CD8-positive, alpha-beta memory T cell (primary cell): ENCODE data around the gene AKR1A1. TPM values are rescaled to one million over a fixed set of nuclear protein-coding genes. Genes with fewer than 3 reads are reported as not detected.

Experiments used
- CTCF ChIA-PET: fragments of 350-600 bp; sonication (Branson Sonifier 250); formaldehyde crosslinking; loops from one replicate; lab custom pipeline; 2021; ENCODE audit warnings: antibody characterized with exemption; lab: Charles Lee
- POLR2A ChIA-PET: fragments of 350-600 bp; sonication (Branson Sonifier 250); formaldehyde crosslinking; loops from one replicate; lab custom pipeline; 2021; ENCODE audit warnings: antibody characterized with exemption; lab: Charles Lee
- DNase-seq, 5 donors: peaks; one replicate each; pipeline versions ENCODE4 v3.0.0 to v3.0.0-alpha.2; 2020 to 2022; ENCODE audit warnings: mixed read lengths in 1 of 5
- H3K27ac ChIP-seq: one replicate; pipeline ENCODE4 v1.7.0; 2013; ENCODE audit warnings: low read depth, mild to moderate bottlenecking, low read length, moderate library complexity
- H3K27me3 ChIP-seq: 2 replicates; pipeline ENCODE4 v1.7.0; 2013; ENCODE audit warnings: low read length, mild to moderate bottlenecking; ENCODE audit not compliant: insufficient read depth, poor library complexity, severe bottlenecking
- H3K36me3 ChIP-seq: 2 replicates; pipeline ENCODE4 v1.7.0; 2013; ENCODE audit warnings: mild to moderate bottlenecking, low read length, moderate library complexity; ENCODE audit not compliant: insufficient read depth
- H3K4me1 ChIP-seq: 2 replicates; pipeline ENCODE4 v1.7.0; 2013; ENCODE audit warnings: mild to moderate bottlenecking, low read length, moderate library complexity; ENCODE audit not compliant: insufficient read depth
- H3K4me3 ChIP-seq: 2 replicates; pipeline ENCODE4 v1.7.0; 2013; ENCODE audit warnings: mild to moderate bottlenecking, low read length
- H3K9me3 ChIP-seq: 2 replicates; pipeline ENCODE4 v1.7.0; 2013; ENCODE audit warnings: mild to moderate bottlenecking, low read length
- H3K27ac Mint-ChIP-seq, 8 donors: one replicate each; pipeline ENCODE4 v1.8.0; 2020 to 2021; ENCODE audit warnings: mixed read lengths in 8 of 8, mild to moderate bottlenecking in 6 of 8, inconsistent platforms in 3 of 8, moderate library complexity in 3 of 8
- H3K27me3 Mint-ChIP-seq, 2 donors: one replicate each; pipeline ENCODE4 v1.8.0; 2020 to 2021; ENCODE audit warnings: mixed read lengths in 2 of 2, mild to moderate bottlenecking in 1 of 2, moderate library complexity in 1 of 2
- H3K36me3 Mint-ChIP-seq, 3 donors: one replicate each; pipeline ENCODE4 v1.8.0; 2020 to 2021; ENCODE audit warnings: mixed read lengths in 3 of 3, inconsistent platforms in 1 of 3, mild to moderate bottlenecking in 1 of 3
- H3K4me1 Mint-ChIP-seq, 3 donors: one replicate each; pipeline ENCODE4 v1.8.0; 2020 to 2021; ENCODE audit warnings: mixed read lengths in 3 of 3, inconsistent platforms in 1 of 3, mild to moderate bottlenecking in 1 of 3
- H3K4me3 Mint-ChIP-seq, 7 donors: one replicate each; pipeline ENCODE4 v1.8.0; 2020 to 2021; ENCODE audit warnings: mixed read lengths in 7 of 7, mild to moderate bottlenecking in 6 of 7, moderate library complexity in 4 of 7, inconsistent platforms in 2 of 7
- H3K9me3 Mint-ChIP-seq, 5 donors: one replicate each; pipeline ENCODE4 v1.8.0; 2020 to 2022; ENCODE audit warnings: mixed read lengths in 5 of 5, mild to moderate bottlenecking in 3 of 5, moderate library complexity in 2 of 5, inconsistent platforms in 1 of 5
- polyA plus RNA-seq: library from polyadenylated mRNA; unstranded; fragments of 300-500 nt; fragmentation: Illumina TruSeq; gene quantifications from one replicate; pipeline ENCODE4 v1.2.3, GENCODE V29; 2021
- total RNA-seq, 2 experiments: library from RNA; stranded (reverse); gene quantifications; one replicate each; pipeline ENCODE4 v1.2.3, GENCODE V29; 2021

The AKR1A1 gene
- total and polyA plus RNA-seq, 3 experiments from 2014 or later = 98.3 to 217 (median 204) TPM

DNA sequence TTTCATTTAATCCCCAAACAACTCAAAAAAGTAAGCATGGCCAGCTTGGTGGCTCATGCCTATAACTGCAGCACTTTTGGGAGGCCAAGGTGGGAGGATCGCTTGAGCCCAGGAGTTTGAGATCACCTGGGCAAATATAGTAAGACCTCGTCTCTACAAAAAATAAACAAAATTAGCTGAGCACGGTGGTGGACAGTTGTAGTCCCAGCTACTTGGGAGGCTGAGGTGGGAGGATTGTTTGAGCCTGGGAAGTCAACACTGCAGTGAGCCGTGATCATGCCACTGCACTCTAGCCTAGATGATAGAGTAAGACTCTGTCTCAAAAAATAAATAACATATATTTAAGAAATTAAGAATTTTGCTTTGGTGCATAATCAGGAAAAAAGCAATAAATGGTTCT lies 6.1 kb upstream of the AKR1A1 start:
- Histone ChIP-seq H3K27me3 (no peaks in the 10 kb centered on the region), H3K9me3 (no peaks in the 10 kb centered on the region), H3K27ac (no peak overlapping the region), H3K4me3 (no peak overlapping the region), H3K36me3 (no peaks in the 10 kb centered on the region), H3K4me1 (peaks cover 12% of the 10 kb centered on the region)
- ChIA-PET CTCF (interaction anchor here (1.1 to 1.3 kb wide), 5 partner anchors 10 to 185 kb away, joined by 3 to 4 read pairs (median 3); partner anchors contain the start of gene PRDX1), POLR2A (no interaction called here)
- H3K4me3 Mint-ChIP-seq = no peak overlapping the region
- no peaks in the 10 kb centered on the region for H3K9me3 Mint-ChIP-seq
- DNase-seq = no peak
- no peaks in the 10 kb centered on the region for H3K36me3 Mint-ChIP-seq
- H3K4me1 Mint-ChIP-seq = peaks cover 25 to 30% (median 27%) of the 10 kb centered on the region in 3 donors
- H3K27ac Mint-ChIP-seq = peak overlapping the region in 6 of 8 donors; percentile 50 to 95 (median 90)
- H3K27me3 Mint-ChIP-seq = peaks cover 0 to 1% of the 10 kb centered on the region in 2 donors

DNA sequence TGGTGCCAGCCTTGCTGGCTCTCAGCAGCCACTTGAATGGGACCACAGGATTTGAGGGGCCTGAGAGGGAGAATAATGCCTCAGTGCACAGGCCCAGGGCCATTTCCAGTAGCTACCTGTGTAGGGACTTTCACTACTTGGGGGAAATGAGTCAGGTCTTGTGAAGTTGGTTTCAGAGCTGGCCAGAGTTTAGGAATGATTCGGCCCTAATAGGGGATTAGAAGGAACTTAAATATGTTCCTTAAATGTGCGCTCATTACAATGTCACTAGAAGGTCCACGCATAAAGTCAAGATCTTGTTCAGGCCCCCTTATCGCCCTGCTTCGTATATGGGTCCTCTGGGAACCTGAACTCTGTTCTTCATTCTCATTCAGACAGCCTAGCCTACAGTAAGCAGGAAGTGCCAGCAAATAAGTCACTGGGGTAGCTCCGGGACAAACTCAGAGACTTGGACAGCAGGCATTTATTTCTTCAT lies 5.6 kb upstream of the AKR1A1 start:
- ChIA-PET POLR2A (interaction anchor here (1.2 kb wide), 1 partner anchor 23 kb away, joined by 3 read pairs; the partner anchor contains the start of gene PRDX1), CTCF (interaction anchor here (1.1 to 1.3 kb wide), 5 partner anchors 9 to 186 kb away, joined by 3 to 4 read pairs (median 3); partner anchors contain the start of gene PRDX1)
- H3K27me3 ChIP-seq = no peaks in the 10 kb centered on the region
- peak overlapping the region in 1 of 7 donors; percentile 14 for H3K4me3 Mint-ChIP-seq
- DNase-seq = no peak
- no peaks in the 10 kb centered on the region for H3K36me3 ChIP-seq
- H3K27me3 Mint-ChIP-seq = peaks cover 0 to 1% of the 10 kb centered on the region in 2 donors
- H3K4me1 Mint-ChIP-seq = peaks cover 25 to 30% (median 27%) of the 10 kb centered on the region in 3 donors
- no peaks in the 10 kb centered on the region for H3K9me3 ChIP-seq
- peaks cover 13% of the 10 kb centered on the region for H3K4me1 ChIP-seq
- H3K27ac ChIP-seq = no peak overlapping the region
- H3K9me3 Mint-ChIP-seq = no peaks in the 10 kb centered on the region
- peak overlapping the region in 7 of 8 donors; percentile 39 to 82 (median 72) for H3K27ac Mint-ChIP-seq
- H3K4me3 ChIP-seq = no peak overlapping the region
- no peaks in the 10 kb centered on the region for H3K36me3 Mint-ChIP-seq

DNA sequence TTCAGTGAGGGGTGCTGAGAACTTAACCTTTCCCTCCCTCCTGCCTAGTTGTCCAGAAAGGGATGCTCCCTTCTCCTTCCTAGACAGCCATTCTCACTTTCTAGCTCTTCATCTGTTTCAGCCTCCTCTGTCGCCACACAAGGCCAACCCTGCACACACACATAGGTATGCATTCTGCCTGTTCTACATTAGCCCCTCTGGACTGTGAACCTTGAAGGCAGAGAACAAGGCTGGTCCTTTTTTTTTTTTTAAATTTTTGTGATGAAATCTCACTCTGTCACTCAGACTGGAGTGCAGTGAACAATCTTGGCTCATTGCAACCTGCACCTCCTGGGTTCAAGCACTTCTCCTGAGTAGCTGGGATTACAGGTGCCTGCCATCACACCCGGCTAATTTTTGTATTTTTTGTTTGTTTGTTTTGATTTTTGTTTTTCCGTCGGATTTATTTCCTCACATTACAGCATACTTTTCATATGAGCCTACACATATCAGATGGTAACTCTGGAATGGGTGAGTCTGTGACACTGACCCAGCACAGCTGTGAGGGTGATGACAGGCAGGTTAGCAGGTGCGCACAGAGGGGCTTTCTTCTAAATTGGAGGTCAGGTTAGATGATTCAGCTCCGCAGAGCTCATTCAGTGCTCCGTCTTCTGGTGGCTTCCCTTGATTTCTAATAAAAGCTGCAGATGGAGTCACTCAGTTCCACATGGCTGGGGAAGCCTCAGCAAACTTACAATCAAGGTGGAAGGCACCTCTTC lies 4.9 kb upstream of the AKR1A1 start:
- POLR2A ChIA-PET = interaction anchor here (0.7 to 1.2 kb wide), 2 partner anchors 24 to 1062 kb away, joined by 3 read pairs; partner anchors contain the start of gene PRDX1

DNA sequence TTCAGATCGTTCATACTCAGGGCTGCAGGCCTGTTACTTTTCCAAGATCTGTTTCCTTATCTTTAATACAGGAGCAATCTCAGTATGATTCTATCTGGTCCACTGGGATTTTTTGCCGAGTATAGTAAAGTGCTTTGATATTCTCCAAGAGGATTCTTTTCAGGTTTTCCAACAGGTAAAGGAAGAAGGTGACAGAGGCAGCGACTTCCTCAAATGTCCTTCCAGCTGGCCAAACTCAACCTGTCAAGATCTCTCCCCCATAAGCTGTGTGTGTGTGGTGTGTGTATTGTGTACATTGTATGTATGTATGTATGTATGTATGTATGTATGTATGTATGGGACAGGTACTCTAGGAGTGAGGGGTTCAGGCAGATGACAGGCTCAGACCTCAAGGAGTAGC lies 1.1 kb downstream of the AKR1A1 start:
- peak overlapping the region in 7 of 8 donors; percentile 91 to 99 (median 97) for H3K27ac Mint-ChIP-seq
- CTCF ChIA-PET = interaction anchor here (1.2 to 1.9 kb wide), 3 partner anchors 18 to 34 kb away, joined by 3 to 7 read pairs (median 3); no protein-coding TSS in a partner anchor
- Histone ChIP-seq H3K27ac (peak overlapping the region; percentile 86), H3K4me1 (peaks cover 20% of the 10 kb centered on the region), H3K9me3 (no peaks in the 10 kb centered on the region), H3K36me3 (peaks cover 3% of the 10 kb centered on the region), H3K4me3 (peak overlapping the region; percentile 91), H3K27me3 (no peaks in the 10 kb centered on the region)
- H3K4me1 Mint-ChIP-seq = peaks cover 25% of the 10 kb centered on the region in 3 donors
- DNase-seq = no peak
- no peaks in the 10 kb centered on the region for H3K27me3 Mint-ChIP-seq
- POLR2A ChIA-PET = interaction anchor here (1.7 kb wide), 3 partner anchors 30 to 52 kb away, joined by 6 to 13 read pairs (median 8); partner anchors contain the start of genes CCDC163, MMACHC, NASP and PRDX1
- H3K36me3 Mint-ChIP-seq = peaks cover 0 to 17% (median 3%) of the 10 kb centered on the region in 3 donors
- H3K4me3 Mint-ChIP-seq = peak overlapping the region; percentile 93 to 99 (median 97)
- no peaks in the 10 kb centered on the region for H3K9me3 Mint-ChIP-seq

More for the DNA sequence above, 4.9 kb upstream of the AKR1A1 start:
- peak overlapping the region in 6 of 8 donors; percentile 39 to 82 (median 70) for H3K27ac Mint-ChIP-seq
- H3K27me3 Mint-ChIP-seq = peaks cover 0 to 1% of the 10 kb centered on the region in 2 donors
- peaks cover 31 to 34% (median 32%) of the 10 kb centered on the region in 3 donors for H3K4me1 Mint-ChIP-seq
- no peaks in the 10 kb centered on the region for H3K9me3 ChIP-seq
- peaks cover 18% of the 10 kb centered on the region for H3K4me1 ChIP-seq
- DNase-seq = no peak
- H3K27ac ChIP-seq = no peak overlapping the region
- H3K36me3 ChIP-seq = no peaks in the 10 kb centered on the region
- no peak overlapping the region for H3K4me3 ChIP-seq
- H3K9me3 Mint-ChIP-seq = no peaks in the 10 kb centered on the region
- no peaks in the 10 kb centered on the region for H3K27me3 ChIP-seq
- peaks cover 0 to 4% (median 0%) of the 10 kb centered on the region in 3 donors for H3K36me3 Mint-ChIP-seq
- CTCF ChIA-PET = interaction anchor here (0.6 to 1.4 kb wide), 5 partner anchors 8 to 751 kb away, joined by 3 to 4 read pairs (median 3); partner anchors contain the start of gene PRDX1
- H3K4me3 Mint-ChIP-seq = no peak overlapping the region

DNA sequence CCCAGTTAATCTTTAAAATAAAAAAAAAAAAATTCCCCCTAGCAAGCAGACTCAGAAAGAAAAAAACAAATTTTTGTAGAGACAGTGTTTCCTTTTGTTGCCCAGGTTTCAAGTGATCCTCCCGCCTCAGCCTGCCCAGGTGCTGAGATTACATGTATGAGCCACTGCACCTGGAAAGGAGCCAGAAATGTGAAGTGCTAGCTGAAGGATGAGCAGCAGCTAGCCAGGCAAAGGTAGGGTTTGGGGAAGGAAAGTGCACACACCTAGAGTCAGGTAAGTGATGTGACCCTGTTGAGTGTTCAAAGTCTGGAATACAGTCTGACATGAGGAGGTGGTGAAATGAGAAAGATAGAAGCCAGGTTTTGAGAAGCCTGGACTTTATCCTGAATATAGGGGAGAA lies 1.7 kb downstream of the AKR1A1 start:
- peak overlapping the region; percentile 7 for H3K27ac ChIP-seq

DNA sequence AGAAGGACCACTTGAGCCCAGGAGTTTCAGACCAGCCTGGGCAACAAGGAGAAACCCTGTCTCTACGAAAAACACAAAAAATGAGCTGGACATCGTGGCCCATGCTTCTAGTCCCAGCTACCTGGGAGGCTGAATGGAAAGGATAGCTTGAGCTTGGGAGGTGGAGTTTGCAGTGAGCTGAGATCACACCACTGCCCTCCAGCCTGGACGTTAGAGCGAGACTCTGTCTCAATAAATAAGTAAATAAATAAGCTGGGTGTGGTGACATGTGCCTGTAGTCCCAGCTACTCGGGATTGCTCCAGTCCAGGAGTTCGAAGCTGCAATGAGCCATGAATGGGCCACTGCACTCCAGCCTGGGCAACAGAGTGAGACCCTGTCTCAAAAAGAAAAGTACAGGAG lies 3.6 kb downstream of the AKR1A1 start:
- peaks cover 0 to 24% (median 3%) of the 10 kb centered on the region in 3 donors for H3K36me3 Mint-ChIP-seq
- no peaks in the 10 kb centered on the region for H3K27me3 Mint-ChIP-seq
- Histone ChIP-seq H3K27ac (no peak overlapping the region), H3K27me3 (no peaks in the 10 kb centered on the region), H3K4me1 (peaks cover 20% of the 10 kb centered on the region), H3K36me3 (peaks cover 3% of the 10 kb centered on the region), H3K4me3 (no peak overlapping the region), H3K9me3 (no peaks in the 10 kb centered on the region)
- CTCF ChIA-PET = interaction anchor here (1.1 to 1.7 kb wide), 3 partner anchors 9 to 32 kb away, joined by 3 to 6 read pairs (median 4); partner anchors contain the start of gene PRDX1
- no peak for DNase-seq
- peaks cover 29 to 33% (median 31%) of the 10 kb centered on the region in 3 donors for H3K4me1 Mint-ChIP-seq
- H3K4me3 Mint-ChIP-seq = no peak overlapping the region
- H3K9me3 Mint-ChIP-seq = no peaks in the 10 kb centered on the region
- POLR2A ChIA-PET = interaction anchor here (1.2 kb wide), 1 partner anchor 32 kb away, joined by 3 read pairs; the partner anchor contains the start of gene PRDX1
- H3K27ac Mint-ChIP-seq = no peak overlapping the region

More for the DNA sequence above, 1.7 kb downstream of the AKR1A1 start:
- H3K36me3 Mint-ChIP-seq = peaks cover 0 to 19% (median 3%) of the 10 kb centered on the region in 3 donors
- Histone ChIP-seq H3K4me3 (no peak overlapping the region), H3K9me3 (no peaks in the 10 kb centered on the region), H3K27me3 (no peaks in the 10 kb centered on the region), H3K4me1 (peaks cover 20% of the 10 kb centered on the region), H3K36me3 (peaks cover 3% of the 10 kb centered on the region)
- H3K4me1 Mint-ChIP-seq = peaks cover 26 to 28% (median 26%) of the 10 kb centered on the region in 3 donors
- peak overlapping the region in 3 of 8 donors; percentile 0 to 98 (median 73) for H3K27ac Mint-ChIP-seq
- H3K27me3 Mint-ChIP-seq = no peaks in the 10 kb centered on the region
- H3K4me3 Mint-ChIP-seq = peak overlapping the region in 5 of 7 donors; percentile 35 to 98 (median 49)
- POLR2A ChIA-PET = no interaction called here
- CTCF ChIA-PET = interaction anchor here (1.9 kb wide), 1 partner anchor 17 kb away, joined by 7 read pairs; no protein-coding TSS in a partner anchor
- DNase-seq = no peak
- no peaks in the 10 kb centered on the region for H3K9me3 Mint-ChIP-seq

DNA sequence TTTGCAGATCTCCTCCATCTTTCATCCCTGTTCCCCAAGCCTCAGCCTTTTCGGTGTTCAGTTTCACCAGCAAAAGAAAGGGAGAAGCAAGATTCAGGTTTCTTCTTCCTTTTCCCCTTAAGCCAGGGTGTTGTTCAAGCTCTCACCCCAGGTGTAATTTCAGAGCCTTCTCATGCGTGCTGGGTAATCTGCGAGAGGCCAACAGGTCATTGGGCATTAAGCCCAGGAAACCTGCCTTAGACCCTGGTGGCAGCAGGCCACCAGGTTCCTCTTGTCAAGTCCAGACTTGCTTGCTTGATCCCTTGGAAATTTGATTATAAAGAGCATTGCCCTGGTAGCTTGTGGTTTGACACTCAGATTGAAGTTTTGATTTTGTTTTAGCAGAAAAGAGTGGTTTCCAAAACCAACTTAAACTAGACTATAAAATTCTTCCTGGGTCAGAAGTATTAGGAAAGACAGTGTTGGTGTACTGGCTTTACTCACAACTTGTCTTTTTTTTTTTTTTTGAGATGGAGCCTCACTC lies 6.9 kb downstream of the AKR1A1 start:
- peak overlapping the region in 1 of 7 donors; percentile 31 for H3K4me3 Mint-ChIP-seq
- H3K36me3 Mint-ChIP-seq = peaks cover 0 to 34% (median 4%) of the 10 kb centered on the region in 3 donors
- H3K27me3 Mint-ChIP-seq = no peaks in the 10 kb centered on the region
- peaks cover 8 to 13% (median 10%) of the 10 kb centered on the region in 3 donors for H3K4me1 Mint-ChIP-seq
- ChIA-PET POLR2A (no interaction called here), CTCF (interaction anchor here (1.6 kb wide), 1 partner anchor 45 kb away, joined by 3 read pairs; no protein-coding TSS in a partner anchor)
- Histone ChIP-seq H3K9me3 (no peaks in the 10 kb centered on the region), H3K27ac (no peak overlapping the region), H3K36me3 (peaks cover 3% of the 10 kb centered on the region), H3K27me3 (no peaks in the 10 kb centered on the region), H3K4me3 (no peak overlapping the region), H3K4me1 (peaks cover under 1% of the 10 kb centered on the region)
- H3K27ac Mint-ChIP-seq = peak overlapping the region in 3 of 8 donors; percentile 14 to 75 (median 29)
- DNase-seq = no peak
- H3K9me3 Mint-ChIP-seq = no peaks in the 10 kb centered on the region
